Activated CD8-positive, alpha-beta memory T cell treated with anti-CD3 and anti-CD28 coated beads, Interleukin-2, amount 50 U/mL, for 48 hours (primary cell): Measurements from ENCODE around the gene TMEM30B.

Experiments used
- DNase-seq: peaks from one replicate; pipeline ENCODE4 v3.0.0-alpha.2; 2020

TMEM30B gene

GRCh38 chr14:61229475-61229888 lies 51.7 kb downstream of the TMEM30B start:
- DNase-seq: no peak

GRCh38 chr14:61227884-61228591 lies 53.1 kb downstream of the TMEM30B start:
- no peak for DNase-seq
